ENCODE measurements around the gene FBXO4.

- TF ChIP-seq POLR2AphosphoS5 (IDR thresholded peaks at IDR 0.05) = no peak
- TF ChIP-seq CTCF (IDR thresholded peaks at IDR 0.05) = no peak
These were observed 4.0 kb downstream of the FBXO4 start for GRCh38 chr5:41929035-41929434.
